GM12878 (cell line): ENCODE measurements around the gene CA10. TPM values are rescaled to one million over a fixed set of nuclear protein-coding genes. Genes with fewer than 3 reads are reported as not detected.

Experiments
- ATAC-seq: fragments of 200-7000 bp; cut with Tn5 transposase; 3 replicates; pipeline ENCODE4 v1.9.1; 2020; ENCODE audit warnings: mild to moderate bottlenecking, moderate library complexity
- BruUV-seq: library from RNA; stranded (reverse); fragments of 400-500 nt; replicated peaks from 2 replicates; lab custom pipeline; 2021; lab: Mats Ljungman, UMichigan
- CTCF ChIA-PET: fragments of 300-600 bp; sonication (Branson Sonifier 250); formaldehyde crosslinking; extraction: SDS; loops from one replicate; lab custom pipeline; 2021; ENCODE audit warnings: inconsistent platforms; lab: Yijun Ruan, JAX
- POLR2A ChIA-PET: fragments of 350-600 bp; formaldehyde crosslinking; extraction: SDS; loops from one replicate; lab custom pipeline; 2021; ENCODE audit warnings: inconsistent platforms; lab: Charles Lee
- RAD21 ChIA-PET: fragments of 300-600 bp; sonication (Branson Sonifier 250); formaldehyde crosslinking; loops from one replicate; lab custom pipeline; 2023; ENCODE audit warnings: antibody characterized with exemption; ENCODE audit not compliant: unreplicated experiment; lab: Charles Lee
- SMC1A ChIA-PET: fragments of 300-600 bp; sonication (Branson Sonifier 250); formaldehyde crosslinking; loops from one replicate; lab custom pipeline; 2023; ENCODE audit not compliant: unreplicated experiment, uncharacterized antibody; lab: Charles Lee
- DNase-seq: peaks from one replicate; pipeline ENCODE4 v3.0.0-alpha.2; 2011; ENCODE audit warnings: low read depth, low spot score
- FAIRE-seq: peaks from 3 replicates; lab custom pipeline; 2011; peaks lifted over from hg19 to GRCh38; lab: Jason Lieb, UNC
- H2AFZ ChIP-seq: 2 replicates; pipeline ENCODE4 v1.6.0; 2011; ENCODE audit warnings: low read depth, low read length, control low read depth; ENCODE audit not compliant: control insufficient read depth
- H3K27ac ChIP-seq: 2 replicates; pipeline ENCODE4 v1.5.1; 2011; ENCODE audit warnings: control low read depth; ENCODE audit not compliant: control insufficient read depth, insufficient read depth
- H3K27me3 ChIP-seq, 2 experiments: replicated peaks in 1 of 2; 2 replicates each; pipeline versions ENCODE4 v1.6.0 to v1.6.1; 2011; ENCODE audit warnings: low read length in 1 of 2; ENCODE audit not compliant: control insufficient read depth in 2 of 2, insufficient read depth in 2 of 2
- H3K36me3 ChIP-seq, 2 experiments: 2 replicates each; pipeline ENCODE4 v1.5.1; 2011; ENCODE audit warnings: low read length in 1 of 2; ENCODE audit not compliant: control insufficient read depth in 2 of 2, insufficient read depth in 2 of 2
- H3K4me1 ChIP-seq: 2 replicates; pipeline ENCODE4 v1.6.1; 2011; ENCODE audit warnings: mild to moderate bottlenecking, low read length, moderate library complexity, mixed read lengths; ENCODE audit not compliant: control insufficient read depth, insufficient read depth
- H3K4me2 ChIP-seq: 2 replicates; pipeline ENCODE4 v1.6.0; 2011; ENCODE audit warnings: control low read depth; ENCODE audit not compliant: control insufficient read depth, insufficient read depth
- H3K4me3 ChIP-seq: fragments of 200-600 bp; sonication (generic); 2 replicates; pipeline ENCODE4 v1.5.1; 2016
- H3K79me2 ChIP-seq: 2 replicates; pipeline ENCODE4 v1.6.0; 2011; ENCODE audit warnings: low read length; ENCODE audit not compliant: control insufficient read depth, insufficient read depth
- H3K9ac ChIP-seq: 2 replicates; pipeline ENCODE4 v1.8.0; 2011; ENCODE audit warnings: low read length, control low read depth, mixed read lengths; ENCODE audit not compliant: control insufficient read depth, insufficient read depth
- H3K9me3 ChIP-seq: replicated peaks from 3 replicates; pipeline ENCODE4 v1.5.1; 2011; ENCODE audit warnings: mild to moderate bottlenecking, low read length; ENCODE audit not compliant: control insufficient read depth, insufficient read depth
- H4K20me1 ChIP-seq: 2 replicates; pipeline ENCODE4 v1.6.0; 2011; ENCODE audit not compliant: control insufficient read depth, insufficient read depth
- BHLHE40 ChIP-seq, 2 experiments: fragments of 450-650 bp in 1 of 2; IDR thresholded peaks; 2 replicates each; pipeline ENCODE4 v1.6.1; 2011 to 2017; ENCODE audit warnings: low read depth in 2 of 2, borderline replicate concordance in 1 of 2, improper control_type of control experiment in 1 of 2, low read length in 1 of 2, mild to moderate bottlenecking in 1 of 2
- BRCA1 ChIP-seq: IDR thresholded peaks from 2 replicates; pipeline ENCODE4 v1.6.1; 2011; ENCODE audit warnings: low read depth, low read length, improper control_type of control experiment
- IKZF1 ChIP-seq: fragments of 450-650 bp; conservative IDR thresholded peaks from 2 replicates; pipeline ENCODE4 v1.6.1; 2017; ENCODE audit warnings: antibody characterized with exemption, mild to moderate bottlenecking
- MYB ChIP-seq: fragments of 150-350 bp; IDR thresholded peaks from 2 replicates; pipeline ENCODE4 v1.6.1; 2014; ENCODE audit warnings: mild to moderate bottlenecking, low read depth, low read length, borderline replicate concordance
- NR2C2 ChIP-seq: IDR thresholded peaks from 2 replicates; pipeline ENCODE4 v1.6.1; 2011; ENCODE audit warnings: borderline replicate concordance, low read depth; ENCODE audit not compliant: control insufficient read depth, insufficient read length
- NRF1 ChIP-seq: conservative IDR thresholded peaks from 2 replicates; pipeline ENCODE4 v1.6.1; 2011; ENCODE audit warnings: mild to moderate bottlenecking, low read depth, low read length, improper control_type of control experiment
- RAD21 ChIP-seq: IDR thresholded peaks from 2 replicates; pipeline ENCODE4 v1.6.1; 2011; ENCODE audit warnings: mild to moderate bottlenecking, low read depth, low read length, moderate library complexity; ENCODE audit not compliant: insufficient read depth
- ZNF217 ChIP-seq: fragments of 450-650 bp; IDR thresholded peaks from 2 replicates; pipeline ENCODE4 v1.6.1; 2017; ENCODE audit warnings: antibody characterized with exemption, mild to moderate bottlenecking
- WGBS: methylation state at CpG from one replicate; pipeline ENCODE4 v1.1.6; 2016; ENCODE audit warnings: low lambda C conversion rate; ENCODE audit not compliant: insufficient replicate concordance, insufficient coverage; ENCODE audit errors: missing lambda C conversion rate; 5-methylcytosine and 5-hydroxymethylcytosine counted together
- in situ Hi-C: fragments of 300-500 bp; cut with MboI; formaldehyde crosslinking; loops from 9 replicates; pipeline ENCODE4 v1.14.3; 2018; ENCODE audit warnings: mixed read lengths
- intact Hi-C: fragments of 100-400 bp; cut with micrococcal nuclease; formaldehyde crosslinking; loops from one replicate; pipeline ENCODE4 v1.14.2; 2022; ENCODE audit not compliant: unreplicated experiment
- polyA plus RNA-seq, 11 experiments: library from polyadenylated mRNA; depleted of rRNA in 4 of 11; unstranded in 6 of 11; stranded (reverse) in 5 of 11; fragments of >200 nt; fragmentation: Nextera tagmentation in 4 of 11; fragmentation: Illumina TruSeq in 1 of 11; extraction: Ambion mirVana in 4 of 11; extraction: Trizol in 1 of 11; gene quantifications; 1 replicate in 1 of 11; 2 replicates in 10 of 11; pipeline versions ENCODE4 v1.2.1 to v1.2.3, GENCODE V29; 2011 to 2016; ENCODE audit warnings: inconsistent platforms in 2 of 11, missing spikeins in 2 of 11, low read depth in 1 of 11
- total RNA-seq, 4 experiments: library from RNA; depleted of rRNA in 3 of 4; stranded (reverse); fragments of >200 nt in 3 of 4; fragmentation: Illumina TruSeq in 1 of 4; extraction: Trizol in 1 of 4; gene quantifications; 2 replicates each; pipeline versions ENCODE4 v1.2.1 to v1.2.3, GENCODE V29; 2013 to 2021
- TF ChIP-seq, protein P1 (sequence below): fragments of 450-650 bp; IDR thresholded peaks from 2 replicates; pipeline ENCODE4 v1.6.1; 2018; ENCODE audit warnings: mild to moderate bottlenecking, low read depth, moderate library complexity; ENCODE audit not compliant: partially characterized antibody

The CA10 gene
- total and polyA plus RNA-seq, 10 of the 15 experiments (the other 5 are each of a cell fraction or from before 2014, with no cell fraction given) = not detected

GRCh38 chr17:51891936-51892335 is 266.6 kb downstream of the CA10 start:
- H4K20me1 ChIP-seq = no peaks in the 10 kb centered on the region
- WGBS = 32% methylated on average over 2 of the region's 2 CpGs
- SMC1A ChIA-PET = no interaction called here
- in situ Hi-C loops (no loop called here), intact Hi-C loops (no loop called here)
- H3K27me3 ChIP-seq = no peaks in the 10 kb centered on the region
- no peak for FAIRE-seq
- no peak overlapping the region for H2AFZ ChIP-seq
- H3K9ac ChIP-seq = no peak overlapping the region
- H3K4me2 ChIP-seq = no peak overlapping the region
- H3K79me2 ChIP-seq = no peaks in the 10 kb centered on the region
- RAD21 ChIA-PET = no interaction called here
- no peaks in the 10 kb centered on the region for H3K9me3 ChIP-seq
- no peaks in the 10 kb centered on the region for H3K4me1 ChIP-seq
- no peak overlapping the region for H3K27ac ChIP-seq
- CTCF ChIA-PET = no interaction called here
- H3K4me3 ChIP-seq = no peak overlapping the region
- no TSS peak for BruUV-seq
- no peak for ATAC-seq
- TF ChIP-seq, protein P1, sequence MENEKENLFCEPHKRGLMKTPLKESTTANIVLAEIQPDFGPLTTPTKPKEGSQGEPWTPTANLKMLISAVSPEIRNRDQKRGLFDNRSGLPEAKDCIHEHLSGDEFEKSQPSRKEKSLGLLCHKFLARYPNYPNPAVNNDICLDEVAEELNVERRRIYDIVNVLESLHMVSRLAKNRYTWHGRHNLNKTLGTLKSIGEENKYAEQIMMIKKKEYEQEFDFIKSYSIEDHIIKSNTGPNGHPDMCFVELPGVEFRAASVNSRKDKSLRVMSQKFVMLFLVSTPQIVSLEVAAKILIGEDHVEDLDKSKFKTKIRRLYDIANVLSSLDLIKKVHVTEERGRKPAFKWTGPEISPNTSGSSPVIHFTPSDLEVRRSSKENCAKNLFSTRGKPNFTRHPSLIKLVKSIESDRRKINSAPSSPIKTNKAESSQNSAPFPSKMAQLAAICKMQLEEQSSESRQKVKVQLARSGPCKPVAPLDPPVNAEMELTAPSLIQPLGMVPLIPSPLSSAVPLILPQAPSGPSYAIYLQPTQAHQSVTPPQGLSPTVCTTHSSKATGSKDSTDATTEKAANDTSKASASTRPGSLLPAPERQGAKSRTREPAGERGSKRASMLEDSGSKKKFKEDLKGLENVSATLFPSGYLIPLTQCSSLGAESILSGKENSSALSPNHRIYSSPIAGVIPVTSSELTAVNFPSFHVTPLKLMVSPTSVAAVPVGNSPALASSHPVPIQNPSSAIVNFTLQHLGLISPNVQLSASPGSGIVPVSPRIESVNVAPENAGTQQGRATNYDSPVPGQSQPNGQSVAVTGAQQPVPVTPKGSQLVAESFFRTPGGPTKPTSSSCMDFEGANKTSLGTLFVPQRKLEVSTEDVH = no peak
- TF ChIP-seq IKZF1 = no peak
- TF ChIP-seq RAD21 = no peak
- no peak for TF ChIP-seq MYB
- no peak for TF ChIP-seq BHLHE40 (IDR thresholded peaks at IDR 0.05; ENCODE audit: borderline replicate concordance in 1 of 2, low read depth in 2 of 2, low read length in 1 of 2)
- TF ChIP-seq NR2C2 = no peak
- TF ChIP-seq ZNF217 = no peak
- TF ChIP-seq NRF1 = no peak
- no peak for TF ChIP-seq BRCA1
- TF ChIP-seq, all 136 proteins: peak for 0
- POLR2A ChIA-PET = no interaction called here
- no peak for DNase-seq
- no peaks in the 10 kb centered on the region for H3K36me3 ChIP-seq
